ENCODE measurements around the gene PECR. TPM values are rescaled to one million over a fixed set of nuclear protein-coding genes. Genes with fewer than 3 reads are reported as not detected.

PECR gene
- total and polyA plus RNA-seq, 2 of the 13 experiments (the other 11 are each of a cell fraction or from before 2014, with no cell fraction given), result 151 to 153 TPM

DNA sequence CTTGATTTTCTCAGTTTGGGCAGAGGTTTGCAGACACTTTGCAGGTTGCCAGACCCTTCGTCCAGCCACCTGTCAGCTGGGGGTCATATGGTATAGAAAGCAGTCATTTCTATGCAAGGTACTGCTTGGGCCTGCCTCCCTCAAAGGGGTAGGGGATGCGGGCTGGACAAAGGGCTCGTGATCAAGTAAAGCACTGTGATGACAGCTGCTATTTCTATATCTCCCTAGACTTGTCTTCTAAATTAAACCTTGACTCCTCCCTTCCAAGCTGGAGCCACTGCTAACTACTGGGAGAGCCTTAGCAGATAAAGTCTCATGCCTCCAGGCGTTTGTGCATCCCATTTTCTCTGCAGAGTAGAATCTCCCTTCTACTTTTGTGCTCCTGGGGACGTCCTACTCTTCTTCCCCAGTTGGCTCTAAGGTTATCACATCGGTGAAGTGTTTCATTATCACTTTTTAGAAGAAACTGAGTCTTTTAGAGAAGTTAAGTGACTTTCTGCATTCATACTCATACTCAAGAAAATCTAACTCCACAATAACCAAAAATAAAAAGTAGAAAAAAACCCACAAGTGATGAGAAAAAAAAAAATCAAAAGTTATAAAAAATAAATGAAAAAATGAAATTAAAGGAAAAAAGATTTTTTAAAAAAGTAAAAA lies 26.8 kb upstream of the PECR start (continued):
- no peak for TF ChIP-seq ZBTB14 (CRISPR knock-in tag; IDR thresholded peaks at IDR 0.05)
- TF ChIP-seq ZNF124 (CRISPR knock-in tag; IDR thresholded peaks at IDR 0.05), result no peak
- TF ChIP-seq NR2F1 (CRISPR knock-in tag; IDR thresholded peaks at IDR 0.05), result 0 out of 4 replicates have a peak, but pooled peaks of 1 of the 2 experiments have one; percentile 16
- TF ChIP-seq SMAD1 (CRISPR knock-in tag; IDR thresholded peaks at IDR 0.05; ENCODE audit: borderline replicate concordance, low read depth), result no peak
- TF ChIP-seq PTBP1 (IDR thresholded peaks at IDR 0.05; ENCODE audit: low read depth, low read length, poor library complexity, severe bottlenecking), result no peak
- TF ChIP-seq ZNF280D (CRISPR knock-in tag; IDR thresholded peaks at IDR 0.05), result no peak
- peak; percentile 10; the same call in 1 of the 2 replicates for TF ChIP-seq SAP130 (CRISPR knock-in tag; IDR thresholded peaks at IDR 0.05; ENCODE audit: low read depth)
- TF ChIP-seq ZNF749 (CRISPR knock-in tag; IDR thresholded peaks at IDR 0.05; ENCODE audit: borderline replicate concordance), result no peak
- TF ChIP-seq, protein P1, sequence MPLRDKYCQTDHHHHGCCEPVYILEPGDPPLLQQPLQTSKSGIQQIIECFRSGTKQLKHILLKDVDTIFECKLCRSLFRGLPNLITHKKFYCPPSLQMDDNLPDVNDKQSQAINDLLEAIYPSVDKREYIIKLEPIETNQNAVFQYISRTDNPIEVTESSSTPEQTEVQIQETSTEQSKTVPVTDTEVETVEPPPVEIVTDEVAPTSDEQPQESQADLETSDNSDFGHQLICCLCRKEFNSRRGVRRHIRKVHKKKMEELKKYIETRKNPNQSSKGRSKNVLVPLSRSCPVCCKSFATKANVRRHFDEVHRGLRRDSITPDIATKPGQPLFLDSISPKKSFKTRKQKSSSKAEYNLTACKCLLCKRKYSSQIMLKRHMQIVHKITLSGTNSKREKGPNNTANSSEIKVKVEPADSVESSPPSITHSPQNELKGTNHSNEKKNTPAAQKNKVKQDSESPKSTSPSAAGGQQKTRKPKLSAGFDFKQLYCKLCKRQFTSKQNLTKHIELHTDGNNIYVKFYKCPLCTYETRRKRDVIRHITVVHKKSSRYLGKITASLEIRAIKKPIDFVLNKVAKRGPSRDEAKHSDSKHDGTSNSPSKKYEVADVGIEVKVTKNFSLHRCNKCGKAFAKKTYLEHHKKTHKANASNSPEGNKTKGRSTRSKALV (CRISPR knock-in tag; IDR thresholded peaks at IDR 0.05), result no peak
- no peak for TF ChIP-seq MAF1 (CRISPR knock-in tag; IDR thresholded peaks at IDR 0.05; ENCODE audit: borderline replicate concordance)
- no peak for TF ChIP-seq DMAP1 (CRISPR knock-in tag; IDR thresholded peaks at IDR 0.05)
- TF ChIP-seq WIZ (CRISPR knock-in tag; IDR thresholded peaks at IDR 0.05), result no peak
- TF ChIP-seq, protein P2, sequence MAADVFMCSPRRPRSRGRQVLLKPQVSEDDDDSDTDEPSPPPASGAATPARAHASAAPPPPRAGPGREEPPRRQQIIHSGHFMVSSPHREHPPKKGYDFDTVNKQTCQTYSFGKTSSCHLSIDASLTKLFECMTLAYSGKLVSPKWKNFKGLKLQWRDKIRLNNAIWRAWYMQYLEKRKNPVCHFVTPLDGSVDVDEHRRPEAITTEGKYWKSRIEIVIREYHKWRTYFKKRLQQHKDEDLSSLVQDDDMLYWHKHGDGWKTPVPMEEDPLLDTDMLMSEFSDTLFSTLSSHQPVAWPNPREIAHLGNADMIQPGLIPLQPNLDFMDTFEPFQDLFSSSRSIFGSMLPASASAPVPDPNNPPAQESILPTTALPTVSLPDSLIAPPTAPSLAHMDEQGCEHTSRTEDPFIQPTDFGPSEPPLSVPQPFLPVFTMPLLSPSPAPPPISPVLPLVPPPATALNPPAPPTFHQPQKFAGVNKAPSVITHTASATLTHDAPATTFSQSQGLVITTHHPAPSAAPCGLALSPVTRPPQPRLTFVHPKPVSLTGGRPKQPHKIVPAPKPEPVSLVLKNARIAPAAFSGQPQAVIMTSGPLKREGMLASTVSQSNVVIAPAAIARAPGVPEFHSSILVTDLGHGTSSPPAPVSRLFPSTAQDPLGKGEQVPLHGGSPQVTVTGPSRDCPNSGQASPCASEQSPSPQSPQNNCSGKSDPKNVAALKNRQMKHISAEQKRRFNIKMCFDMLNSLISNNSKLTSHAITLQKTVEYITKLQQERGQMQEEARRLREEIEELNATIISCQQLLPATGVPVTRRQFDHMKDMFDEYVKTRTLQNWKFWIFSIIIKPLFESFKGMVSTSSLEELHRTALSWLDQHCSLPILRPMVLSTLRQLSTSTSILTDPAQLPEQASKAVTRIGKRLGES (CRISPR knock-in tag; IDR thresholded peaks at IDR 0.05; ENCODE audit: borderline replicate concordance), result no peak
- TF ChIP-seq PITX1 (CRISPR knock-in tag; IDR thresholded peaks at IDR 0.05), result no peak
- no peak for TF ChIP-seq MLLT10 (CRISPR knock-in tag; IDR thresholded peaks at IDR 0.05)
- no peak for TF ChIP-seq MXD4 (CRISPR knock-in tag; IDR thresholded peaks at IDR 0.05)
- no peak for TF ChIP-seq BRCA1 (CRISPR knock-in tag; IDR thresholded peaks at IDR 0.05)
- no peak for TF ChIP-seq FOXP4 (CRISPR knock-in tag; IDR thresholded peaks at IDR 0.05)
- no peak for TF ChIP-seq ZNF12 (CRISPR knock-in tag; IDR thresholded peaks at IDR 0.05)
